Skin of body (tissue), 2 donors: ENCODE measurements around the gene TASOR2. TPM values are rescaled to one million over a fixed set of nuclear protein-coding genes. Genes with fewer than 3 reads are reported as not detected.

Source experiments
- DNase-seq: peaks from one replicate; lab custom pipeline; 2025; lab: John Stamatoyannopoulos, UW
- total RNA-seq: library from RNA; depleted of rRNA; stranded (reverse); fragments of >200 nt; gene quantifications from one replicate; pipeline ENCODE4 v1.2.3, GENCODE V29; 2014

TASOR2 gene
- total RNA-seq, 1 donor from 2014 or later = 80.8 TPM

DNA sequence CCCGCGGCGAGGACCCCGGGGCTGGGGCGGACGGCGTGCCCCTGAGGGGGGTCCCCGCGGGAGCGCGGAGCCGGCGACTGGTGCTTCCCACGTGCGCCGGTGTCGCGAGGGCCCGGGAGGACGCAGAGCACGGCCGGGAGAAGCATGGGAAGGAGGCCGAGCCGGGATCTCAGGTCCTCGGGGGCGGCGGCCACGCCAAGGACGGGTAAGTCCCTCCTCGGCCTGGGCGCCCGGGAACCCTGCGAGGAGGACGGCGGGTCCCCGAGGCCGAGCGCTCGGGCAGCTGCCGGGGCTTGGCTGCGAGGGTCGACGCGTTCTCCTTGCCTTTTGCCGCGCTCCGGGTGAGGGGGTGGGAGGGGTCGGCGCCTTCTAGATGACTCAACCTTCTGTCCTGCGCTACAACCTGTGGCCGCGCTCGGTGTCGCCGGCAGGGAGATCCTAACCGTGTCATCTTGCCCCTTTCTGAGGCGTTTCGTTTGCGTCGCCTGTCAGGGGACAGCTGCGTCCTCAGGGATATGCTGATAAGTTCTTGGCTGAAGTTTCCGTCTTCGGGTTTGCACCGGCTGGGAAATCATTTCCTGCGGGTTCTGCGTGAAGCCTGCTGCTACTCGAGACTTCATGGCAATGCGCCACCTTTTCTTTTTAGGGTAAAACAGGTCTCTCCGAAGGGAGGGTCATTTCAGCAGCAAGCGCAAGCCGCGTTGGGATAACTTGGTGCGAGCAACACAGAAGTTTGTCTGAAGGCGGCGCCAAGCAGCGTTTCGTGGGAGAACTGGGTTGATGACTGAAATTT, 529 bp downstream of the TASOR2 start:
- DNase-seq = no peak

DNA sequence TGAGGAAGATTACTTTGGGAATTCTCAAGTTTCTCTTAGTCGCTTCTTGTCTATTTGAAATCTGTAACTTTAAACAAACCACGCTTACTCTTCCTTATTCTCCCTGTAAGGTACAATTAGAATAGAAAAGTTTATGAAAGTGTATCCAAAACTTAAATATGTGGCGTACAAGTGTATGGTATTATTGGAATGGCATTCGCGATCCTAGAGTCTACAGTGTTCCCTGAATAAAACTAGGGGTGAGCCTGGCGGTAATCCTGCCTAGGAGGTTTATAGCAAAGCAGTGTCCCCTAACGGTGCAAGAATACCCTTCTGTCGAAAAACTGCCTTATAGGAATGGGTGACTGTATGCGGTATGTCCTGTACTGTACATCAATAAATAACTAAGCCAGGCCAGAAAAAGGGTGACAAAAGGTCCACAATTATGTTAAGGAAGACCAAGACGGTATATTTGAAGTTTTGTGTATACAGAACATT, 1.2 kb downstream of the TASOR2 start:
- DNase-seq = peak; percentile 59

- DNase-seq = no peak
Observed at GRCh38 chr10:5688587-5688986, 3.9 kb downstream of the TASOR2 start.

DNA sequence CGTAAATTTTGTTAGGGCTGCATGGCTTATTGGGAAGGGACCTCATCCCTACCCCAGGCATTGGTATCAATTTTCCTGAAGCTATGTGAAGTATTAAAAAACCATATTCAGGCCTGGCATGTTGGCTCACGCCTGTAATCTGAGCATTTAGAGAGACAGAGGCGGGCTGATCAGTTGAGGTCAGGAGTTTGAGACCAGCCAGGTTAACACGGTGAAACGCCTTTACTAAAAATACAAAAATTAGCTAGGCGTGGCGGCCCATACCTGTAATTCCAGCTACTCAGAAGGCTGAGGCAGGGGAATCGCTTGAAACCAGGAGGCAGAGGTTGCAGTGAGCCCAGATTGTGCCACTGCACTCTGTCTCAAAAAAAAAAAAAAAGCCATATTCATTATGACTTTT, 7.1 kb downstream of the TASOR2 start:
- DNase-seq = no peak

GRCh38 chr10:5692461-5693358, 8.1 kb downstream of the TASOR2 start:
- DNase-seq = peak; percentile 18

GRCh38 chr10:5694573-5694972, 9.9 kb downstream of the TASOR2 start:
- no peak for DNase-seq

DNA sequence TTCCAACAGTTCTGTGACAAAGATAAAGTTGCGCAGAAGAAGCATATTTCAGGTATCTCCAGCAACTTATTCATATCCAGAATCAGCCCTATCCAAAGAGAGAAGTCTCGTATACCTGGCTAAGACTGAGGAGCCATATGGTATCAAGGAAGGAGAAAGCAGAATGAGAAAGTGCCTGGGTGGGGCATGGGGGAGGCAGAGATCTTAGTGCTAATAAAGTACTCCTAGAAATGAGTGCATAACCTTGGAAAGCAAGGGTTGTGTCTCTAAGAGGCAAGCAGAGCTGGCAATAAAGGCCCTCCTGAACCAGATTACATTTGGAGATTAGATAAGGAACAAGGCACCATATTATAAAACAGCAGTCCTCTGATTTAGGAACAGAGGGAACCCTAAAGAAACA, 12.7 kb downstream of the TASOR2 start:
- no peak for DNase-seq

DNA sequence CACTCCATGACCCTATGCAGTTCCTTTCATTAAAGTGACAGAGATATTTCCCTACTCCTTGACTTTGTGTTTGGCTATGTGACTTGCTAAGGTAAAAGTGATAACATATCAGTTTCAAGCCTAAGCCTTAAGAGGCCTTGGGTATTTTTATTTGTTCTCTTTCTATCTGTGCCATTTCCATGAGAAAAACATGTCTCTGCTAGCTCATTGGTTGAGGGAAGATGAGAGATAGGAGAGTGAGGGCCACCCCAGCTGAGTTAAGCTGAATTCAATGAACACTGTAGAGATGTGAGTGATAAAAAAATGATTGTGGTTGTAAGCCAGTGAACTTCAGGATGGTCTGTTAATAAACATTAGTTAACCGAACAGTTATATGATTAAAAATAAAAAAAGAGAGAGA, 13.4 kb downstream of the TASOR2 start:
- DNase-seq = no peak

- DNase-seq = no peak
Observed at GRCh38 chr10:5708356-5708755, 23.7 kb downstream of the TASOR2 start.

GRCh38 chr10:5709865-5710264, 25.2 kb downstream of the TASOR2 start:
- no peak for DNase-seq

DNA sequence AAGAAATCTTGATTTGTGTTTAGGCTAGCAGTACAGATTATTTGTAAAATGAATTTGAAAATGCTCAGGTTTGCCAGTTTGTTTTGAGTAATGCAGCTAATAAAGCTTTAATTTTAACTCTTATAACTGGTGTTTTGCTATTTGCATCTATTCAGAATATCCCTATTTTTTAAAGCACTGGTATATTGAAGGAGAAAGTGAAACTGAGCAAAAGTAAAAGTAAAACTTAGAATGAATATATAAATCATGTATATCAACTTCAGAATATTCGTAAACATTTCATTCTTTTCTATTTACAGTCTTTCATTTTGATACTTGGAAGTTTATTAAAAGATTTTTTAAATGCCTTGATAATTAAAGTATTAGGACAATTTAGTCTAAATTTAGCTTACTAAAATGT, 26.2 kb downstream of the TASOR2 start:
- no peak for DNase-seq

GRCh38 chr10:5711642-5712041, 27.0 kb downstream of the TASOR2 start:
- no peak for DNase-seq

DNA sequence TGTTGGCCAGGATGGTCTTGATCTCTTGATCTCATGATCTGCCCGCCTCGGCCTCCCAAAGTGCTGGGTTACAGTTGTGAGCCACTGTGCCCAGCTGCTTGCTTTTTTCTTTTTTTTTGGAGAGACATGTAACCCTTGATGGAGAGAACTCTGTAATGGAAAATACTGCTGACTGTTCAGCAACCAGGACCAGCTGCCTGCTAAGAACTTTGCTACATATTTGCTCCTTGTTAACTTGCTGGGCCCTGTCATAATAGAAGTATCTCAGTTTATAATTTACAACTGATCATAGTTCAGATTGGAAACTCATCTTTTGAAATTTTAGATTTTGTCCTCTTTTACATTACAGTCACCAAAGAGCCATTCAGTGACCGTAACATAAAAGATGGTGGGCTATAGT, 34.9 kb downstream of the TASOR2 start:
- DNase-seq = peak; percentile 28

- DNase-seq = no peak
Observed at GRCh38 chr10:5720182-5720581, 35.5 kb downstream of the TASOR2 start.

DNA sequence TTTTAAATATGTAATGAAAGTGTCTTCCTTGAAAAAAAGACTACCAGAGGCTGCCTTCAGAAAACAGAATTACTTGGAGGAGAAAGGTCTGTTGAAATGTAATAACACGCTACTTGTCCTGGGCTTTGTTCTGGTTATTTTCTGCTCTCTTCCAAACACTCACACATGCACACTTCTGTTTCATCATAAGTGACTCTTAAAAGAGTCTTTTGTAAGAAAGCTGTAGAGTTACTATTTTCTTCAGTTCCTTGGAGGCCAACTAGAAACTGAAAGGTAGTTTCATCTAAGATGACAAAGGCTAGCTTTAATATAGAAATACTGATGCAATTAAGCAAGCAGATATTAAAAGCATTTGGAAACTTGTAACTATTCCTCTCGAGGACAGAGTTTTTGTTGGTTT, 39.1 kb downstream of the TASOR2 start:
- DNase-seq = no peak

GRCh38 chr10:5730766-5731165, 46.1 kb downstream of the TASOR2 start:
- no peak for DNase-seq

DNA sequence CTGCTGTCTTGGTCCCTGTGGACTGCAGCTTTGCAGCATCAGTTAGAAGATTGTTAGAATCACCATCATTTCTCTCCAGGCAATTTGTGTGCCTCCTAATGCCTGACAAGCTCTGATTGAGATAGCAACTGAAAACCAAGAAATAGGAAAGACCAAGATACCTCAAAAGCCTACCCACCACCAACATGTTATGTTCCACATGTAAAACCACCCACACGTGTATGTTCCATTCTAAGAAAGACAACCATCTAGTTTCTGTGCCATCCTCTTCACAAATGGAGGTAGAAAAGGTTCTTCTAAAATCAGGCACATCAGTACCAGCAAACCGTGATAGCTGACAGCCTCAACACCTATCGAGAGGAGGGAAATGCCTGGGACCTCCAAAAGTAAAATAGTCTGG, 46.9 kb downstream of the TASOR2 start:
- no peak for DNase-seq

- DNase-seq = no peak
Observed at GRCh38 chr10:5732141-5732540, 47.5 kb downstream of the TASOR2 start.
